ENCODE results near the gene TRABD.

Gene TRABD

DNA sequence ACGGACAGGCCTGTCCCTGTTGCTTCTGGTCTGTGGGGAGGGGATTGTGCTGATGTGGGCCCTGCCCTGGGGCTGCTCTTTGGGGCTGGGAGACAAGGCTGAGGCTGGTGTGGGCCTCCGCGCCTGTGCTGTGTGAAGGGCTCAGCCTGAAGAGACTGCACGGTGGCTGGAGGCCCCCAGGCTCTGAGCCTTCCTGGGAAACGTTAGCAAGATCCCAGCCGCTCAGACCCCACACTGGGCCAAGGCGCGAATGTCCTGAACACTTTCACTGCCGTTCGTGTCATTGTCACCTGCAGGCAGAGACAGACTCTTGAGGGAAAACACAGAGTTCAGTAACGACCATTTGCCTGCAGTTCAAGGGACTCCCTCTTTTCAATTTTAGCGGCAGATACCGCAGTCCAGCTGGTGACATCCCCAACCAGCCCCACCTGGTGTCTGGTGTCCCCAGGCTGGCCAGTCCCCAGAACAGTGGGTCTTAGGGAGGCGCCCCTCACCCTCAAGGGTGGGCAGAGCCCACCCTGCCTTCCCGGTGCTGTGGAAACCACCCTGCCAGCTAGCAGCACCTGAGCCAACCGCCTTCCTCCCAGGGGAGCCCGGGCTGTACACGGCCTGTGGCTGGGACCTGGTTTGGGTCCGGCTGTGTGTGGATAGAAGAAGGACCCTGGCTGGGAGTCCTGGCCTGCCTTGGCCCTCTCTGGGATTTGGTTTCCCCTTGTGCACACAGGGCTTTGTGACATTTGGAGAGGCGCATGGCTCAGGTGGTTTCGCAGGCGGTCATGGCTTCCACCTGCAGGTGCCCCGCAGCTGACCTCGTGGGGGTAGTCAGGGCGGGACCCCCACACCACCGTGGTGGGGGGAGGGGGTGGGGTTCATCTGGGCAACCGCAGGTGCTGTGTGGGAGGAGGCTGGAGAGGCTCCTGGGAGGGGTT, 9.5 kb upstream of the TRABD start:
- DNase-seq = no peak

DNA sequence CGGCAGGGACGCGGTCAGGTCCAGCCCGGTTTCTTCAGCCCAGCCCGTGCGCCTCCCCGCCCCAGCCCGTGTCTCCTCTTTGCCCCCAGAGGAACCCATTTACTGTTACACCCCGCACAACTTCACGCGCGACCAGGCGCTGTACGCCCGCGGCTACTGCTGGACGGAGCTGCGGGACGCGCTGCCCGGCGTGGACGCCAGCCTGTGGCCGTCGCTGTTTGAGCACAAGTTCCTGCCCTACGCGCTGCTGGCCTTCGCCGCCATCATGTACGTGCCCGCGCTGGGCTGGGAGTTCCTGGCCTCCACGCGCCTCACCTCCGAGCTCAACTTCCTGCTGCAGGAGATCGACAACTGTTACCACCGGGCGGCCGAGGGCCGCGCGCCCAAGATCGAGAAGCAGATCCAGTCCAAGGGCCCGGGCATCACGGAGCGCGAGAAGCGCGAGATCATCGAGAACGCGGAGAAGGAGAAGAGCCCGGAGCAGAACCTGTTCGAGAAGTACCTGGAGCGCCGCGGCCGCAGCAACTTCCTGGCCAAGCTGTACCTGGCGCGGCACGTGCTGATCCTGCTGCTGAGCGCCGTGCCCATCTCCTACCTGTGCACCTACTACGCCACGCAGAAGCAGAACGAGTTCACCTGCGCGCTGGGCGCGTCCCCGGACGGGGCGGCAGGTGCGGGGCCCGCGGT, 8.7 kb upstream of the TRABD start:
- DNase-seq = no peak

DNA sequence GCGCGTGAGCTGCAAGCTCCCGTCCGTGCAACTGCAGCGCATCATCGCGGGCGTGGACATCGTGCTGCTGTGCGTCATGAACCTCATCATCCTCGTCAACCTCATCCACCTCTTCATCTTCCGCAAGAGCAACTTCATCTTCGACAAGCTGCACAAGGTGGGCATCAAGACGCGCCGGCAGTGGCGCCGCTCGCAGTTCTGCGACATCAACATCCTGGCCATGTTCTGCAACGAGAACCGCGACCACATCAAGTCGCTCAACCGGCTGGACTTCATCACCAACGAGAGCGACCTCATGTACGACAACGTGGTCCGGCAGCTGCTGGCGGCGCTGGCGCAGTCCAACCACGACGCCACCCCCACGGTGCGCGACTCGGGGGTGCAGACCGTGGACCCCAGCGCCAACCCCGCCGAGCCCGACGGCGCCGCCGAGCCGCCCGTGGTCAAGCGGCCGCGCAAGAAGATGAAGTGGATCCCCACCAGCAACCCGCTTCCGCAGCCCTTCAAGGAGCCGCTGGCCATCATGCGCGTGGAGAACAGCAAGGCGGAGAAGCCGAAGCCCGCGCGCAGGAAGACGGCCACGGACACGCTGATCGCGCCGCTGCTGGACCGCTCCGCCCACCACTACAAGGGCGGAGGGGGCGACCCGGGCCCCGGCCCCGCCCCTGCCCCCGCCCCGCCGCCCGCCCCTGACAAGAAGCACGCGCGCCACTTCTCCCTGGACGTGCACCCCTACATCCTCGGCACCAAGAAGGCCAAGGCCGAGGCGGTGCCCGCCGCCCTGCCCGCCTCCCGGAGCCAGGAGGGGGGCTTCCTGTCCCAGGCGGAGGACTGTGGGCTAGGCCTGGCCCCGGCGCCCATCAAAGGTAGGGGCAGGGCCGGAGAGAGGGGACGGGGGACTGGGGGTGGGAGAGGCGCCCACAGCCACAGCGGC, 7.9 kb upstream of the TRABD start:
- DNase-seq = no peak

DNA sequence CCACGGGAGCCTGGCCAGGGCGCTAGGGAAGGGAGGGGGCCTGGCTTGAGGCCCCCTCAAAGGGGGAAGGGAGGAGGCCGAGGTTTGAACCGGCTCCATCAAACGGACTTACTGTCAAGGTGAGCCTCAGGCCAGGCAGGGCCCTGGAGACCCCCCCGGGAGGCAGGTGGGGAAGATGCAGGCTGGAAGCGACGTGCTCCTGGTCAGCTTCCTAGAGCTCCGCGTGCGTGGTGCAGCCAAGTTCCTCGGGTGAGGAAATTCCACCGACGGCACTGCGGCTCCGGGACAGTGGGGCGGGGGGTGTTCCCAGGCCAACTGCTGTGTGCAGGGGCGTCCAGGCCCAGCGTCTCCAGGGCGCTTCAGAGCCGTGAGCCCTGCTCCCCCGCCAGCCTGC, 7.2 kb upstream of the TRABD start:
- DNase-seq = no peak

DNA sequence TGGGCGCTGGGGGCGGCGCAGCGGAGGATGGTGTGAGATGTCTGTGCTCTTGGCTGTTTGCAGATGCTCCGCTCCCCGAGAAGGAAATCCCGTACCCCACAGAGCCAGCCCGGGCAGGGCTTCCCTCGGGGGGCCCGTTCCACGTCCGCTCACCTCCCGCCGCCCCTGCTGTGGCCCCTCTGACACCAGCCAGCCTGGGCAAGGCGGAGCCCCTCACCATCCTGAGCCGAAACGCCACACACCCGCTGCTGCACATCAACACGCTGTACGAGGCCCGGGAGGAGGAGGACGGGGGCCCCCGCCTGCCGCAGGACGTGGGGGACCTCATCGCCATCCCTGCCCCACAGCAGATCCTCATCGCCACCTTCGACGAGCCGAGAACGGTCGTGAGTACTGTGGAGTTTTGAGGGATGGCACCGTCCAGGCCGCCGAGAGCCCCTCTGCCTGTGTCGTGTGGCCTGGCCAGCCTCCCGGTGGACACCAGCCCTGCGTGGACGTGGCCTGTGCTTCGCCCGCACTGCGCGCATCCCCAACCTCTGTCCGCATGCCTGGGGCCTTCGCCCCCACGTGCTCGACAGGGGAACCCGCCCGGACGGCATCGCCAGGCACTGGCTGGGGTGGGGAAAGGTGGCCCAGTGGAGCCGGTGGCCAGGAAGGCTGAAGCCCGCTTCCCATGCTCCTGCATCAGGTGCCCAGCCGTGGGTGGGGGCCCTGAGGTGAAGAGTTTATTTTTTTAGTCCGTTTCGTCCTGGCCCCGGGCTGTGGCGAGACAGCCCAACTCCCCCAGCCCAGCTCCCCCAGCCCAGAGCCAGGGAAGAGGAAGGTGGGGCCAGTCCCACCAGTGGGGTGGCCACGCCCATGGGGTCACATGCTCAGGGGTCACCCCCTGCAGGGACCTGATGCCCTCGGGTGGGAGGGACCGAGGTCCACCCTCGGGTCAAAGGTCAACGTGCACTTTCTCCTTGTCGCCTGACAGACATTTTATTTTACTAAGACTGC, 6.5 kb upstream of the TRABD start:
- no peak for DNase-seq

DNA sequence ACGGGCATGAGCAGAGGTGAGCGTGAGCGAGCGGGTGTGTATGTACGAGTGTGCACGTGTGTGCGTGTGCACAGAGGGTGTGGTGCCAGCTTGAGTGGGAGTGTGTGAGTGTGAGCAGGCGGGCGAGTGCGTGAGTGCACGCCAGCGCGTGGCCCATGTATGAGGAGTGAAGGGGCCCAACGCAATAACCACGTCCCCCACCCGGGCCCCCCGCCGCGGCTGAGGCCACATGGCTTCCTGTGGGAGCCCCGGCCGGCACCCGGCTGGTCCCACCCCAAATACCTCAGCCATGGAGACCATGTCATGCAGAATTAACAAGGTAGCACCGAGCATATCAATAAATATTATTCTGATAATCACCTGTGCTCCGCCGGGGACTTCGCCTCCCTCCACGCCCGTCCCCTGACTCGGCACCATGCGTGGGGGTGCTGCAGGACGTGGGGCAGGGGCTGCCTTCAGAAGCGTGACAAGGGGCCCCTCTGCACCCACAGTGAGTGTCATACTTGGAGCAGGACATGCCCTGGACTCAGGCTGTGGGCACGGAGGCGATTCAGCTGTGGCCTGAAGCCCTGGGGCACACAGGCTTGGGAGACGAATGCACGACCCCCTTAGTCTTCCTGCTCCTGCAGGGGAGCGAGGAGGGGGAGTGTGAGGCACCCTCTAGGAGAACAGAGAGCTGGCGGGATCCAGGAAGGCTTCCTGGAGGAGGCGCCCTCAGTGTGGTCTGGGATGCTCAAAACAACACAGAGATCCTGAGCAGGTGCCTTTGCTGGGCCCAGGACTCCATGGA, 5.6 kb upstream of the TRABD start:
- no peak for DNase-seq

DNA sequence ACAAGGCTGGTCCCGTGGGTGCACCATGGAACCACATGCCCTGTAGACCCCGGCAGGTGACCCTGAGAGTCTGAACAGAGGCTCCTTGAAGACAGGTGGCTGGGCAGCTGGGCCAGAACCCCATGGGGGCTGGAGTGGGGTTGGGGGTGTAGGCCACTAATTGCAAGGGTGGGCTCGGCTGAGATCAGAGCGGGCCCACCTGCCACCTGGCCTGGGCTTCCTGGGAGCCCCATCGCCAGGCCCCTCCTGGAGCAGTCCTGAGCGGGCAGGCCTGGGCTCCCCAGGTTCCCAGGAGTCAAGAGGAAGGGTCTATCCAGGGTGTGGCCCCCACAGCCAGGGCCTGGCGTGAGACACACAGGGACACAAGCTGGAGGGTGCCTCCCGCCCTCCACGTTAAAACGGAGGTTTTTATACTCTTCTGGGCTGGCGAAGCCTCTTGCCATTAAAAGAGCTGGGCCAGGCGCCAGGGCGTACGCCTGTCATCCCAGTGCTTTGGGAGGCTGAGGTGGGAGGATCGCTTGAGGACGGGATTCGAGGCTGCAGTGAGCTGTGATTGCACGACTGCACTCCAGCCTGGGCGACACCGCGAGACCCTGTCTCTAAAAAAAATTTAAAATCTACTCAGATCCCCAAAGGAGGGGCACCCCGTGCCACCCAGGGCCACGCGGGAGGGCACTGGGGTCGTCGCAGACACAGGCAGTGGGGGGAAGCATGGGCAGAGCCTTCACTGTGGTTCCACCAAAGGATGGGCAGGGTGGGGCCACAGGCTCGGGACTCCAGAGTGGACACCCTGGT, 4.8 kb upstream of the TRABD start:
- DNase-seq = no peak

DNA sequence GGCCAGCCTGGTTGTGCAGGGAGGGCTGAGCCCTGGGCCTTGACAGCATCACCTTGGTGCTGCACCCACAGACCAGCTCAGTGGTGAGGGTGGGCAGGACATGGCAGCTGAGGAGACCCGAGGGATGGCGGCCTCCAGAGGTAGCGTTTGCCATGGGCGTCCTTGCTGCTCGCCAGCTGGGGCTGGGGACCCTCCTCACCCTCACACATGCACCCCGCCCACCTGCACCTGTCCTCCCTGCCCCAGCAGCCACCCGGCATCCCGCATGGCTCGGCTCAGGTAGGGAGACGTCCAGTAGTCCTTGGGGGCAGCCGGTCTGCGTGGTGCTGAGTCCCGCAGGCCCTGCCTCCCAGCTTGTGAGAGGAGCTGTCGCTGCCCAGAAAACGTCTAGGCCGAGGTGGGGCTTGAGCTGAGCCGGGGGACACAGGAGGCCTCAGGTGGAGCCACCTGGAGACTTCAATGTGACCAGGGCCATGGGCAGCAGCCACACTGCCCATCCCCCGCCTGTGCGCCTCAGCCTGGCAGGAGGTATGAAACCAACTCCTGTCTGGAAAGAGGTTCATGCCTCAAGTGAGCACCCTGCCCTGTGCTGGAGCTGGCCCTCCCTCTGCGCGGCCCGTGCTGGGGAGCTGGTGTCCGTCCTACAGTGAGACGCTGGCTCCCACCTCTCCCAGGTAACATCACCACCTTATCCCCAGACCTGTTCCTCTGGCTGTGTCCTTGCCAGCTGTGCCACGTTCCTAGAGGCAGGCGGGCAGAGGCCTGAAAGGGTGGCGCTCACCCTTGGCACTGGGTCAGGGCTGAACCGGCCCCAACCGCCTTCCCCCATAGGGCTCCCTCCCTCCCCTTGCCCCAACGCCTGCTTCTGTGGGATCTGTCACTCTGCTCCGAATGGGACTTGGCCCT, 3.3 kb upstream of the TRABD start:
- DNase-seq = no peak

DNA sequence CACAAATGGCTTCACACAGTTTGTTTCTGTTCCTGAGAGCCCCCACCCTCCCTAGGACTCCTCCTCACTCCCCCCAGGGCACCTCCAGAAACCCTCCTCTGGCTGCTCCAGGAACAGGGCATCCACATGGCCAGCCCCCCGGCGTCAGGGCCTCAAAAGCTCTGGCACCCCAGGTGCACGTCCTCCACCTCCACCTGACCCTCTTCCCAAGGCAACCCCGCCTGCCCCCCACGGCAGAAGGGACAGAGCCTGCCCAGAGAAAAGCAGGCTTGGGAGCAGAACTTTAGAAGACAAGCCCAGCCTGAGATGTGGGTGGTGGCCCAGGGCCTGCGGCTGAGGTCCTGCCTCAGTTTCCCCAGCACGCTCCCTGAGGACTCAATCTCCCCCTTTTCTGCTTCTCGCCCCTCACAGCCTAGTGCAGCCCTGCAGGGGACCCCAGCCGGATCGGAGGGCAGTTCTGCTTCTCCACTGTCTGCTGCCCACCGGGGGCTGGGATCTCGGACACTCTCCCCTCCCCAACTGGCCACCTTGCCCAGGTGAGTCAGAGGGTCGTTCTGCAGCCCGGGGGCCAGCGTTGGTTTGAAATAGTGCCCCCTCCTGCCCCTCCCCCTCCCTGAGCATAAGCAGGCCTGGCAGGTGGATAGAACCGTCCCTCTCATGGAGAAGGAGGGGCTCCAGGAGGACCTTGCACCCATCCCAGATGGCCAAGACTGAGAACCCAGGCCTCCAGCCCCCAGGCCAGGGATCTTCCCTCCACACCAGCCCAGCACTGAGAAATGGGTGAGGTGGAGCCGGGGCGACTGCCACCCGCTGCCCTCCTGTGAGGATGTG, 2.4 kb upstream of the TRABD start:
- no peak for DNase-seq

DNA sequence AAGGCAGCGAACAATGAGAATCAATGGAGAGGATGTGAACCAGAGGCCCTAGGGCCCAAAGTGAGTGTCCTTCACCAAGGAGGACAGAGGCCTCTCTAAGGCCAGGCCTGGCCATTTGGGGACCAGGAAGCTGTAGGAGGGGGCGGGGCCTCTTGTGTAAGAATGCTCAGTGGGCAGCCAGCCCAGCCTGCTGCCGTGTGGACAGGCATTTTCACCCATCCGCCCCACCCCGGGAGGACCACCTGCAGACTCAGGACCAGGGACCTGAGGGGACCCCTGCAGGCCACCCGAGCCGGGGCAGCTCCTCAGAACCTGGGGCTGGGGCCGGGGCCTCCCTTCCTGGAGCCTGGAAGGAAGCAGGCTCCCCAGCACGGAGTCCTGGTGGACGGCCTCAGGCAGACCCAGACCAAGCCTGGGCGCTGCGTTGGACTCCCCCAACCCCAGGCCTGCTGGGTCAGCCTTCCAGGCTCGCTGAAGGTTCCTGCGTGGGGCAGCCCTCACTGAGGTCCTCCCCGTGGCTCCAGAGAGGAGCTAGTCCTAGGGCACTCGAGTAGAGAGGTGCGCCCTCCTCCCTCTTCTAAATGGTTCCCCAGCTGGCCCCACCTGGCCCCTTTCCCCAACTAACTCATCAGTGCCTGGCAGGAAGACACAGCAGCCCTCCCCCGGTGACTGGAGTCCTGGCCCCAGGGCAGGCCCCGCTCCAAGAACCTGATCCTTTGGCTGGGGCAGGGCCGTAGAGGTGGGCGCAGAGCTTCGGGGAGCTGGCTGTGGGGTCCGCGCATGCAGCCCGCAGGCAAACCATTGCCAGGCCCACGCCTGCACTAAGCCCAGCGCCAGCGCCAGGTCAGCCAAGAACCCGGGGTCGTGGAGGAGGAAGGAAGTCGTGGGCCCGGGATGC, 1.5 kb upstream of the TRABD start:
- DNase-seq = no peak

DNA sequence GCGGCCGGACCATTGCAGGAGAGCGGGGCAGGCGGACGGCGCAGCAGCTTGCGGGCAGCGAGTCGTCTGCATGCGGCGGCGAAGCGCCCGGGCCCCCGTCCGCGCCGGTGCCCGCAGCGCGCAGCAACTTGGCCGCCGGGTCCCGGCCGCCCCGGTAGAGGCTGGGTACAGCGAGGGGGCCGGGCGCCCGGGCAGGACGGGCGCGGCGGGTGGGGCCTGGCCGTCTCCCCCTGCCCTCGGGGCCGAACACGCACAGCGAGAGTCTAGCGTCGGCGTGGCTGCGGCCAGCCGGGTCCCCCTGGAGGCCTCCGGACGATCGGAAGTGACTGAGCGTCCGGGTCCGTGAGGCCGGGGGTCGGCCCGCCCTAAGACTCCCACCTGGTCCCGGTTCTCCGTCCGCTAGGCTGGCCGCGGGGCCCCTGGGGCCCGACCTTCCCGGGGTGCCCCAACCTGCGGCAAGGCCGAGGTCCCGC, 775 bp upstream of the TRABD start:
- no peak for DNase-seq

DNA sequence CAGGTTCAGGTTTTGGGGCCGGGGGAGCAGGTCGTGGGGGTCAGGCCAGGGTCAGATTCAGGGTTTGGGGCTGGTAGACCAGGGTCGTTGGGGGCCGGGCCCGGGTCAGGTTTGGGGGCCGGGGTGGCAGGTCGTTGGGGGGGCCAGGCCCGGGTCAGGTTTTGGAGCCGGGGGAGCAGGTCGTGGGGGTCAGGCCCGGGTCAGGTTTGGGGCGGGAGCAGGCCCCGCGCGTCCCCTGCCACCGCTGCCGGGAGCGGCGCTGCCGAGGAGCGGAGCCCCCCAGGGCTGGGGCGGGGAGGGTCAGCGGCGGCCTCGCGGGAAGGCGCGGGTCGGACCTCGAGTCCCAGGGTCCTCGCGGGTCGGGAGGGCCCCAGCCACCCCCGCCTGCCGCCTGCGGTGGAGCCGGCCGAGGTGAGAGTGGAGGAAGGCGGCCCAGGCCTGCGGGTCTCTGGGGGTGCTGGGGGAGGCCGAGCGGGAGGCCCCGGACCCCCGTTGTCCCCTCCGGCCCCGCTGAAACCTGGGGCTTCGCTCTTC, 535 bp downstream of the TRABD start:
- DNase-seq = no peak

DNA sequence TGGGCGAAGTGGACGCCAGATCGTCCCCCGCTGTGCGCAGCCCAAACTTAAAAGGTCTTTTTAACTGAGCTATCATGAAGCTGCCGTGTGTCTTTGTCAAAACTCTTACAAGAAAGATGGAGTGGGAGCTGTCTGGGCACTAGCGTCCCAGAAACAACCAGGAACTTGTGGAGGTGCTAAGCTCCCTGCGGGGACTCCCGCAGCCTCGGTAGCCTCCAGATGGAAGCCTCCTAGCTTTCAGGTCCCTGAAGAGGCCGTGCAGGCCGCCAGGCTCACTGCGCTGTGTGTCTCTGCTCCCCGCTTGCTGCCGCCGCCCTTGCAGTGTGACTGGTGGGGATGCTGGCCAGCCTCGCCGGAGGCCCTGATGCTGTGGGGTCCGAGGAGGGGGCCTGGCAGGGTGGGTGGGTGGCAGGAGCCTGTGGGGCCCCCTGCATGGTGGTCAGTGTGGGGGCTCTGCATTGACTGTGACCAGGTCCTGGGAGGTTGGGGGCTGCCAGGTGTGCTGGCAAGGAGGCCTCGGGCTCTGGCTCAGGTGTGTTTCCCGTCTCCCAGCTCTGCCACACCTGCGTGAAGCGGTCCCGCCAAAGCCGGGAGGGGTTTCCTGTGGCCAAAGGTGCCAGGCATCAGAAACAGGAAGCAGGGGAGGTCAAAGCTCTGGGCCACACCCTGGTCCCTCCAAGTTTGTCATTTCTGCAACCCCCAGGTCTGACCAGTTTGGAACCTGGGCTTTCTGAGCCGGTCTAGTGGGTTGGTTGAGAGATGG, 1.2 kb downstream of the TRABD start:
- DNase-seq = no peak

DNA sequence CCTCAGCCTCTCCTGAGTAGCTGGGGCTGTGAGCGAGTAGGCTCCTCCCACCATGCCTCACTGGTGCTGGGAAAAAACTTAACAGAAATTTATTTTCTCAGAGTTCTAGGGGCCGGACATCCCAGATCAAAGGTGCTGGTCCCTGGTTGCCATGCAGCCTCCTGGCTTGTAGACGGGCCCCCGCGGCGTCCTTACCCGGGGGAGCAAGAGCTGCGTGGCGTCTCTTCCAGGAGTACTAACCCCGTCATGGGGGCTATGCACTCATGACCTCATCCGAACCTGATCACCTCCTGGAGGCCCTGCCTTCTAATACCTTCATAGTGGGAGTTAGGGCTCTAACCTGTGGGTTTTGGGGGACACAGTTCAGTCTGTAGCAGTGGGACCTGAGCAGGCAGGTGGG, 2.6 kb downstream of the TRABD start:
- DNase-seq = no peak

DNA sequence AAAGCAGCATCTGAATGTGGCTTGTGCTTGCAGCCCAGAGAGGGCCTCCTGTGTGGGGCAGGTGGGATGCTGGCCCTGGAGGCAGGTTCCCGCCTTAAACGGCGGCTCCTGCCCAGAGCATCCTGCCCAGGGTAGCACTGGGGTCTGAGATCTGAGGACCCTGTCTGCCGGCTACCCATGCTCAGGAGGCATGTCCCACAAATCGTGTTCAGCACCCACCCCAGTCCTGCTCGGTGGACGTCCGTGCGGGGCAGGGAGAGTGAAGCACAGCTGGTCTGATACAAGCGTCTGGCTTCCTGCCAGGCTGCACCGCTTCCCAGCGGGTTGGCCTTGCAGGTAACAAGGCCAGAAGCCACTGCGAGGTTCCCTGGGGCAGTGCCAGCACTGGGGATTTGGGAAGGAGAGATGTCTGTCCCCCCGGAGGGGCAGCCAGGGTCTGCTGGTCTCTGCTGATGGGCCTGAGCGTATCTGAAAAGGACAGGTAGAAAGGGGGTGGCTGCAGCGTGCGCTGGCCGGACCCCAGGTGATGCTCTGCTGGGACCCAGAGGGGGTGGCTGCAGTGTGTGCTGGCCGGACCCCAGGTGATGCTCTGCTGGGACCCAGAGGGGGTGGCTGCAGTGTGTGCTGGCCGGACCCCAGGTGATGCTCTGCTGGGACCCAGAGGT, 3.6 kb downstream of the TRABD start:
- DNase-seq = no peak
